ENCODE measurements around the gene CDR2. TPM values are rescaled to one million over a fixed set of nuclear protein-coding genes. Genes with fewer than 3 reads are reported as not detected.

Gene CDR2
- total and polyA plus RNA-seq, 2 donors (not counting 1 experiment from before 2014, with no cell fraction given): 8.0 to 11.3 TPM

DNA sequence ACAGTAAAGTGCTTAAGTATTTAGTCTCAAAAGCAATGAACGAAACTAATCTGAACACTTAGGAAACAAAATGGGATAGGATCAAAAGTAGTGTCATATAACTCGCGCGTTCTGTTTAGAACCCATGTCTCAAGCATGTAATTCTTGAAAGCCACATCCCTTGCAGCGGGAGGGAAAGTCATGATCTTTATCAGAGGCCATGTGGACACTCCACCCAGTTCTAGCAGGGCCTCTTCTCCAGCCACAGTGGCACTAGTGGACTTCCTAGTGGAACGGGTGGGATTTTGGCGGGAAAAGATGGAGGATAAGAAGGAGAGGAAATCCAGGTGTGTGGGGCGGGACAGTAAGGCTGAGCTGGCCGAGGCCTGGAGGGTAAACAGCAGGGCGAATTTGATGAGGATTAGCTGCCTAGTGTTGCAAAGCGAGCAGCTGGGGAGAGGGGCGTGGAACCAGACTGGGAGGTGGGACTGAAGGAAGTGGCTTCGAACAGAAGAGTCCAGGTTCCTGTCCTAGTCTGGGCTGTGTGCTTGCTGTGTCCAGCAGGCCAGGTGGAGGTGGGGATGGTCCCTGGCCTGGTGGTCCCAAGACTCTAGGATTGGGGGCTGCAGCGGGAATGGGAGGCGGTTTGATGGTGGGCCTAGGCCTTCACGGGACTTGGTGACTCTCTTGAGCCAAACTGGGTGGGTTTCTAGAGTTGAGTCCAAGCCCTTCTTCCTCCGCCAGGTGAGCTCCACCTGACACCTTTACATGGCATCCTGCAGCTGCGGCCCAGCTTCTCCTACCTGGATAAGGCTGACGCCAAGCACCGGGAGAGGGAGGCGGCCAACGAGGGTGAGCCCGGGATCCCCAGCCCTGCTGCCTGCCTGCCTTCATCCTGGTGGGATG is 61.3 kb downstream of the CDR2 start:
- WGBS (ENCODE audit: insufficient coverage): 98% methylated on average over 21 of the region's 23 CpGs
- H3K27ac Mint-ChIP-seq: no peak overlapping the region
- ChIA-PET POLR2A (no interaction called here), CTCF (no interaction called here)
- no peaks in the 10 kb centered on the region for H3K9me3 ChIP-seq (ENCODE audit: control extremely low read depth in 1 of 3, control insufficient read depth in 2 of 3, insufficient read depth in 1 of 3, low read length in 2 of 3)
- H3K27me3 Mint-ChIP-seq: no peaks in the 10 kb centered on the region
- no peak overlapping the region for H3K4me3 Mint-ChIP-seq
- H3K27ac ChIP-seq (ENCODE audit: low read length in 2 of 2): no peak overlapping the region
- H4K20me1 ChIP-seq (ENCODE audit: control insufficient read depth, insufficient read depth, low read length, poor library complexity, severe bottlenecking): peaks cover 3% of the 10 kb centered on the region
- H2AFZ ChIP-seq (ENCODE audit: insufficient read depth, low read depth, low read length, poor library complexity, severe bottlenecking): no peak overlapping the region
- H3K4me2 ChIP-seq (replicated peaks; ENCODE audit: low read depth, low read length, poor library complexity, severe bottlenecking): no peak overlapping the region
- no peaks in the 10 kb centered on the region for H3K4me1 Mint-ChIP-seq
- H3K9me3 Mint-ChIP-seq (ENCODE audit: insufficient read depth): no peaks in the 10 kb centered on the region
- DNase-seq: no peak
- ATAC-seq (ENCODE audit: low read depth): no peak
- H3K36me3 ChIP-seq (replicated peaks in 1 of 2; ENCODE audit: control extremely low read depth in 1 of 2, control insufficient read depth in 1 of 2, extremely low read depth in 1 of 2, insufficient read depth in 2 of 2, low read length in 1 of 2): peaks cover 8 to 78% of the 10 kb centered on the region in 2 experiments
- H3K27me3 ChIP-seq (replicated peaks in 1 of 4; ENCODE audit: control extremely low read depth in 1 of 4, control insufficient read depth in 3 of 4, insufficient read depth in 4 of 4, low read length in 3 of 4): no peaks in the 10 kb centered on the region
- no peak overlapping the region for H3K9ac ChIP-seq (ENCODE audit: low read length)
- no peak for TF ChIP-seq EZH2 (IDR thresholded peaks at IDR 0.05; ENCODE audit: borderline replicate concordance, insufficient read depth, low read depth, low read length, poor library complexity, severe bottlenecking)
- TF ChIP-seq, protein P1, sequence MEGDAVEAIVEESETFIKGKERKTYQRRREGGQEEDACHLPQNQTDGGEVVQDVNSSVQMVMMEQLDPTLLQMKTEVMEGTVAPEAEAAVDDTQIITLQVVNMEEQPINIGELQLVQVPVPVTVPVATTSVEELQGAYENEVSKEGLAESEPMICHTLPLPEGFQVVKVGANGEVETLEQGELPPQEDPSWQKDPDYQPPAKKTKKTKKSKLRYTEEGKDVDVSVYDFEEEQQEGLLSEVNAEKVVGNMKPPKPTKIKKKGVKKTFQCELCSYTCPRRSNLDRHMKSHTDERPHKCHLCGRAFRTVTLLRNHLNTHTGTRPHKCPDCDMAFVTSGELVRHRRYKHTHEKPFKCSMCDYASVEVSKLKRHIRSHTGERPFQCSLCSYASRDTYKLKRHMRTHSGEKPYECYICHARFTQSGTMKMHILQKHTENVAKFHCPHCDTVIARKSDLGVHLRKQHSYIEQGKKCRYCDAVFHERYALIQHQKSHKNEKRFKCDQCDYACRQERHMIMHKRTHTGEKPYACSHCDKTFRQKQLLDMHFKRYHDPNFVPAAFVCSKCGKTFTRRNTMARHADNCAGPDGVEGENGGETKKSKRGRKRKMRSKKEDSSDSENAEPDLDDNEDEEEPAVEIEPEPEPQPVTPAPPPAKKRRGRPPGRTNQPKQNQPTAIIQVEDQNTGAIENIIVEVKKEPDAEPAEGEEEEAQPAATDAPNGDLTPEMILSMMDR (IDR thresholded peaks at IDR 0.05): no peak
- intact Hi-C loops (cut with micrococcal nuclease): no loop called here
- H3K4me1 ChIP-seq (ENCODE audit: control insufficient read depth in 2 of 2, insufficient read depth in 2 of 2, low read length in 2 of 2): no peaks in the 10 kb centered on the region
- no peak overlapping the region for H3K4me3 ChIP-seq (ENCODE audit: control extremely low read depth in 1 of 5, extremely low read depth in 1 of 5, insufficient read depth in 1 of 5, low read depth in 2 of 5, low read length in 4 of 5)
- peaks cover 3% of the 10 kb centered on the region for H3K79me2 ChIP-seq (ENCODE audit: control insufficient read depth, insufficient read depth, low read length)

DNA sequence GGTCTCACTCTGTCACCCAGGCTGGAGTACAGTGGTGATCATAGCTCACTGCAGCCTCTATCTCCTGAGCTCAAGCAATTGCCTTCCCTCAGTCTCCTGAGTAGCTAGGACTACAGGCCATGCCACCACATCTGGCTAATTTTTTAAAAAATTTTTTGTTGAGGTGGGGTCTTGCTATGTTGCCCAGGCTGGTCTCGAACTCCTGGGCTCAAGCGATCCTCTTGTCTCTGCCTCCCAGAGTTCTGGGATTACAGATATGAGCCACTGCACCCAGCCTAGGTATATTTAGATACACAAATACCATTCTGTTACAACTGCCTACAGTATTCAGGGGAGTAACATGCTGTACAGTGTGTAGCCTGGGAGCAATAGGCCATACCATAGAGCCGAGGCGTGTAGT is 62.9 kb downstream of the CDR2 start:
- H3K36me3 ChIP-seq (replicated peaks in 1 of 2; ENCODE audit: control extremely low read depth in 1 of 2, control insufficient read depth in 1 of 2, extremely low read depth in 1 of 2, insufficient read depth in 2 of 2, low read length in 1 of 2): peaks cover 10 to 79% of the 10 kb centered on the region in 2 experiments
- intact Hi-C loops (cut with micrococcal nuclease): no loop called here
- H3K4me3 Mint-ChIP-seq: no peak overlapping the region
- H3K27ac ChIP-seq (ENCODE audit: low read length in 2 of 2): no peak overlapping the region
- no peak overlapping the region for H3K27ac Mint-ChIP-seq
- H3K9ac ChIP-seq (ENCODE audit: low read length): no peak overlapping the region
- H3K4me1 ChIP-seq (ENCODE audit: control insufficient read depth in 2 of 2, insufficient read depth in 2 of 2, low read length in 2 of 2): no peaks in the 10 kb centered on the region
- no peak for DNase-seq
- H3K4me2 ChIP-seq (replicated peaks; ENCODE audit: low read depth, low read length, poor library complexity, severe bottlenecking): no peak overlapping the region
- TF ChIP-seq, protein P1 (IDR thresholded peaks at IDR 0.05): no peak
- TF ChIP-seq EZH2 (IDR thresholded peaks at IDR 0.05; ENCODE audit: borderline replicate concordance, insufficient read depth, low read depth, low read length, poor library complexity, severe bottlenecking): no peak
- no peaks in the 10 kb centered on the region for H3K4me1 Mint-ChIP-seq
- peaks cover 17% of the 10 kb centered on the region for H4K20me1 ChIP-seq (ENCODE audit: control insufficient read depth, insufficient read depth, low read length, poor library complexity, severe bottlenecking)
- no peak for ATAC-seq (ENCODE audit: low read depth)
- H3K9me3 Mint-ChIP-seq (ENCODE audit: insufficient read depth): no peaks in the 10 kb centered on the region
- 100% methylated on average over 2 of the region's 4 CpGs for WGBS (ENCODE audit: insufficient coverage)
- no peaks in the 10 kb centered on the region for H3K27me3 ChIP-seq (replicated peaks in 1 of 4; ENCODE audit: control extremely low read depth in 1 of 4, control insufficient read depth in 3 of 4, insufficient read depth in 4 of 4, low read length in 3 of 4)
- H3K27me3 Mint-ChIP-seq: no peaks in the 10 kb centered on the region
- POLR2A ChIA-PET: no interaction called here
- H3K4me3 ChIP-seq (ENCODE audit: control extremely low read depth in 1 of 5, extremely low read depth in 1 of 5, insufficient read depth in 1 of 5, low read depth in 2 of 5, low read length in 4 of 5): no peak overlapping the region
- H2AFZ ChIP-seq (ENCODE audit: insufficient read depth, low read depth, low read length, poor library complexity, severe bottlenecking): no peak overlapping the region
- CTCF ChIA-PET: no interaction called here
- peaks cover 8% of the 10 kb centered on the region for H3K79me2 ChIP-seq (ENCODE audit: control insufficient read depth, insufficient read depth, low read length)
- H3K9me3 ChIP-seq (ENCODE audit: control extremely low read depth in 1 of 3, control insufficient read depth in 2 of 3, insufficient read depth in 1 of 3, low read length in 2 of 3): no peaks in the 10 kb centered on the region
